ENCODE data around the gene TBC1D21.
A peak's percentile ranks its signal among the peaks of the same experiment; 100 is the strongest.

Gene TBC1D21

GRCh38 chr15:73865904-73866303 is 7.5 kb upstream of the TBC1D21 start:
- no peak for TF ChIP-seq ZNF791 (tag by site-specific recombination; IDR thresholded peaks at IDR 0.05)
- peak; percentile 74 for TF ChIP-seq ZNF449 (tag by site-specific recombination; IDR thresholded peaks at IDR 0.05)
- TF ChIP-seq FEZF1 (tag by site-specific recombination; IDR thresholded peaks at IDR 0.05): 0 out of 2 replicates have a peak, but pooled peaks have one; percentile 29

GRCh38 chr15:73866481-73866880 is 6.9 kb upstream of the TBC1D21 start:
- POLR2A ChIA-PET: interaction anchor here (0.6 kb wide), 1 partner anchor 110 kb away, joined by 9 read pairs; no protein-coding TSS in a partner anchor
- CTCF ChIA-PET: interaction anchor here (0.6 to 2.4 kb wide), 7 partner anchors 13 to 780 kb away, joined by 3 to 7 read pairs (median 4); no protein-coding TSS in a partner anchor
- peaks cover 5% of the 10 kb centered on the region; the same call in 1 of the 2 replicates for H3K4me1 ChIP-seq (ENCODE audit: control insufficient read depth, insufficient read depth, low read length)
- H3K9me3 ChIP-seq (ENCODE audit: control insufficient read depth, insufficient read depth, low read depth, low read length): no peaks in the 10 kb centered on the region; the same call in 1 of the 2 replicates
- TF ChIP-seq ZBTB49 (tag by site-specific recombination; IDR thresholded peaks at IDR 0.05; ENCODE audit: low read depth) (no peak), ZNF426 (tag by site-specific recombination; IDR thresholded peaks at IDR 0.05) (no peak)
- H3K4me3 ChIP-seq (ENCODE audit: low read depth, low read length): no peak overlapping the region
- no peak overlapping the region for H3K27ac ChIP-seq (ENCODE audit: extremely low read depth, low read depth, low read length)
- H3K36me3 ChIP-seq (ENCODE audit: control insufficient read depth in 2 of 2, insufficient read depth in 1 of 2, low read length in 2 of 2): no peaks in the 10 kb centered on the region

More at GRCh38 chr15:73865904-73866303, 7.5 kb upstream of the TBC1D21 start:
- H3K4me1 ChIP-seq (ENCODE audit: control insufficient read depth, insufficient read depth, low read length): peaks cover under 1% of the 10 kb centered on the region; the same call in 1 of the 2 replicates
- H3K9me3 ChIP-seq (ENCODE audit: control insufficient read depth, insufficient read depth, low read depth, low read length): no peaks in the 10 kb centered on the region; the same call in 1 of the 2 replicates
- POLR2A ChIA-PET: no interaction called here
- H3K36me3 ChIP-seq (ENCODE audit: control insufficient read depth in 2 of 2, insufficient read depth in 1 of 2, low read length in 2 of 2): no peaks in the 10 kb centered on the region
- H3K4me3 ChIP-seq (ENCODE audit: low read depth, low read length): no peak overlapping the region
- CTCF ChIA-PET: interaction anchor here (0.6 to 3.7 kb wide), 8 partner anchors 8 to 779 kb away, joined by 3 to 27 read pairs (median 5); partner anchors contain the start of gene TBC1D21
- no peak overlapping the region for H3K27ac ChIP-seq (ENCODE audit: extremely low read depth, low read depth, low read length)

GRCh38 chr15:73866881-73867410 is 6.4 kb upstream of the TBC1D21 start:
- Histone ChIP-seq H3K27ac (ENCODE audit: extremely low read depth, low read depth, low read length) (no peak overlapping the region), H3K4me3 (ENCODE audit: low read depth, low read length) (no peak overlapping the region), H3K9me3 (ENCODE audit: control insufficient read depth, insufficient read depth, low read depth, low read length) (no peaks in the 10 kb centered on the region; the same call in 1 of the 2 replicates), H3K4me1 (ENCODE audit: control insufficient read depth, insufficient read depth, low read length) (peaks cover 5% of the 10 kb centered on the region; the same call in 1 of the 2 replicates), H3K36me3 (ENCODE audit: control insufficient read depth in 2 of 2, insufficient read depth in 1 of 2, low read length in 2 of 2) (no peaks in the 10 kb centered on the region)
- TF ChIP-seq CTCF (tag by site-specific recombination; IDR thresholded peaks at IDR 0.05): 0 out of 2 replicates have a peak, but pooled peaks have one; percentile 16
- no peak for TF ChIP-seq KLF1 (tag by site-specific recombination; IDR thresholded peaks at IDR 0.05)
- TF ChIP-seq ZNF777 (tag by site-specific recombination; IDR thresholded peaks at IDR 0.05; ENCODE audit: borderline replicate concordance): no peak
- ChIA-PET CTCF (interaction anchor here (0.6 to 2.4 kb wide), 4 partner anchors 40 to 435 kb away, joined by 3 to 6 read pairs (median 4); no protein-coding TSS in a partner anchor), POLR2A (interaction anchor here (0.6 kb wide), 1 partner anchor 111 kb away, joined by 9 read pairs; no protein-coding TSS in a partner anchor)

GRCh38 chr15:73867426-73867825 is 5.9 kb upstream of the TBC1D21 start:
- Histone ChIP-seq H3K4me3 (ENCODE audit: low read depth, low read length) (no peak overlapping the region), H3K4me1 (ENCODE audit: control insufficient read depth, insufficient read depth, low read length) (peaks cover 5% of the 10 kb centered on the region; the same call in 1 of the 2 replicates), H3K36me3 (ENCODE audit: control insufficient read depth in 2 of 2, insufficient read depth in 1 of 2, low read length in 2 of 2) (no peaks in the 10 kb centered on the region), H3K9me3 (ENCODE audit: control insufficient read depth, insufficient read depth, low read depth, low read length) (no peaks in the 10 kb centered on the region; the same call in 1 of the 2 replicates), H3K27ac (ENCODE audit: extremely low read depth, low read depth, low read length) (no peak overlapping the region)
- ChIA-PET CTCF (interaction anchor here (2.4 kb wide), 1 partner anchor 40 kb away, joined by 6 read pairs; no protein-coding TSS in a partner anchor), POLR2A (no interaction called here)
- TF ChIP-seq ZBTB20 (tag by site-specific recombination; IDR thresholded peaks at IDR 0.05) (no peak), ZNF521 (tag by site-specific recombination; IDR thresholded peaks at IDR 0.05) (no peak), PRDM2 (tag by site-specific recombination; IDR thresholded peaks at IDR 0.05; ENCODE audit: borderline replicate concordance) (no peak)

All from HEK293 (cell line).